HEK293 (cell line): ENCODE data around the gene LCE2D.

Experiments
- CTCF ChIP-seq: fragments of 450-650 bp; formaldehyde crosslinking; IDR thresholded peaks from 2 replicates; pipeline ENCODE4 v1.5.1; 2016; ENCODE audit warnings: missing biosample characterization, missing genetic modification characterization
- KLF1 ChIP-seq: fragments of 450-650 bp; formaldehyde crosslinking; IDR thresholded peaks from 2 replicates; pipeline ENCODE4 v1.5.1; 2016; ENCODE audit warnings: missing biosample characterization, missing genetic modification characterization
- OVOL3 ChIP-seq: fragments of 450-650 bp; formaldehyde crosslinking; IDR thresholded peaks from 2 replicates; pipeline ENCODE4 v1.5.1; 2016; ENCODE audit warnings: missing biosample characterization, missing genetic modification characterization
- ZNF23 ChIP-seq: fragments of 450-650 bp; formaldehyde crosslinking; IDR thresholded peaks from 2 replicates; pipeline ENCODE4 v1.5.1; 2016; ENCODE audit warnings: missing biosample characterization, missing genetic modification characterization, borderline replicate concordance
- ZNF362 ChIP-seq: fragments of 450-650 bp; formaldehyde crosslinking; IDR thresholded peaks from 2 replicates; pipeline ENCODE4 v1.5.1; 2016; ENCODE audit warnings: missing biosample characterization, missing genetic modification characterization

- TF ChIP-seq OVOL3 (no peak), CTCF (tag by site-specific recombination) (no peak), ZNF362 (tag by site-specific recombination) (no peak), ZNF23 (no peak), KLF1 (no peak)
These were observed 40.4 kb upstream of the LCE2D start, which contains the start of gene LCE3A for GRCh38 chr1:152622803-152623202.
